Medulla oblongata (tissue), 1 donor: ENCODE results near the gene SNX5.

Experiments
- DNase-seq: peaks from one replicate; pipeline ENCODE4 v3.0.0-alpha.2; 2015; ENCODE audit errors: extremely low spot score

SNX5 gene

DNA sequence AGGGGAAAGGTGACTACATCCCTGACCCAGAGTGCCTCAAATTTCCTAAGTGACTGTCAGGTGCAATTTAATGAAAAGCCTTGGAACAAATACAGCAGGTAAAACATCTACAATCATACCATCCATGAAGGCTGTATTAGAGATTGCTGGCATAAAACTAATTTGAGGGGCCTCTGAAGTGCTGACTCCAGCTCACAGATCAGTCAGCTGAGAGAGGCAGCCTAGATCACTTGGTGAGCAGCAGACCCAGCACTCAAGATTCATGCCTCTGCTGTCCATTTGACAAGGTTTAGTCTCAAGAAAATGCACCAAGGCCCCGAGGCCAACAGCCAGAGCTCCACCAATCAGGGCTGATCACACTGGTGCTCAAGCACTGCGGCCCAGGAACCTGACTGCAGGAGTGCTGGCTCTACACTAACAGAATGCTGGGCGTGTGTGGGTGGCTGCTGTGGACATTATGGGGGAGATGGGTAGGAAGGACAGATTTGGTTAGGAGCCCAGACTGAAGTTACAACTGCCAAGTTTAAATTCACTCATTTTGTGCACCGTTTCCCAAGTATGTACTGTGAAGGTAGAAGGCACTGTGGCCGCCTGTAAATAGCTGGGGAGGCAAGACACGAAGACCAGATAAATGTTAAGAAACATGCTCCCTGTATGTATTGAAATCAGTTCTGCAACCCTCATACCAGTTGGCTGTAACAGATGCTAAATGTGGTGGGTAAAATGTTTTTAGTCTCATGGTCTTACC, 28.2 kb downstream of the SNX5 start:
- DNase-seq: no peak

DNA sequence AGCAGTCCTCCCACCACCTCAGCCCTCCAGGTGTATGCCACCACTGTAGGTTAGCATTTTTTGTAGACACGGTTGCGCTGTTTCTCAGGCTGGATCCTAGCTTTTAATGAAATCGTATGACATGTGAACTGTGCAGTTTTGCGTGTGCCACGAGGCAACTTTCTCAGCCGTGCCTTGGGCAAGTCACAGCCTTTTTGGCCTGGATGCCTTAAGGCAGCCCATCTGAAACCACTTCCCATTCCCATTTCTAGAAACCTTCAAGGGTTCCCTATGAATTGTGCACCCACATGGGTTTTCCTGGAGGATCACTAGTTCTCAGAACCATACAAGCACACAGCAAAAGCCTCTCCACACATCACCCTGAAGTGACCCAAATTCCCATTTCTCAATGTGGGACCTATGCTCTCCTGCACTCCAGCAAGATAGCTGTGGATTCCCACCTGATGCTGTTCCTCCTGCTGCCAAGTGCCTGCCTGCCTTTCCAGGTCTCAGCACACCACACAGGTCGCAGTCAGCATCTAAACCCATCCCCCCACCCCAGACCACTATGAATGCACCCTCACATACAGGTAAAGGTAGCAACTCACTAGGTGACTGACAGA, 28.9 kb downstream of the SNX5 start:
- DNase-seq: no peak

DNA sequence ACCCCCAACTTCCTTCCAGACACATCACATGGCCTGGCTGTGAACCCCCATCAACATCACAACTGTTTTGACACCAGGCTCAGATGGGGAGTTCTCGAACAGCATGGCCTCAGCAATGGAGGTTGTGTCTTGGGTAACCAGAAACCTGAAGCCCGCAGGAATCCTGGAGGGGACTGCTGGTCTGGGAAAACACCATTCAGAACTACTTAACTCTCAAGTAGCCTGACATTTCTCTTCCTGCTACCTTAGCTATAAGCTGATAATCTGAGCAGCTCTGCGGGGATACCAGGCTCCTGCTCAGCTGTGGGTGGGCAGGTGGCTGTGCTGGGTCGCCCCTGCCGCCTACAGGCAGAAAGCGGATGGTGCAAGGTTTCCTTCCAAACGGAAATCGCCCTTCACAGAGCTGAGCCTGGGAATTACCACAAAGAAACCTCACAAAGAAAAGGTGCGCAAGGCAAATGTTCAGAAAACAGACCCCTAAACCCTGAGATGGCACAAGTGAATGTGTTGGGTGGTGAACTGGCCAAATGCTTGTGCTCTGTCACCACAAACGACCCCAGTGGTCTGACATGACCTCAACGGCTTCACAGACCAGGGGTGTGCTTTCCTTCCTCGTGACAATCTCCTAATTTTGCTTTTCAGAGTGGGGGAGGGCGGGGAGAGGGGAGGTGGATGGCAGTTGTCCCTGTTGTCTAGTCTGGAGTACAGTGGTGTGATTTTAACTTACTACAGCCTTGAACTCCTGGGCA, 29.5 kb downstream of the SNX5 start:
- peak; percentile 68 for DNase-seq

DNA sequence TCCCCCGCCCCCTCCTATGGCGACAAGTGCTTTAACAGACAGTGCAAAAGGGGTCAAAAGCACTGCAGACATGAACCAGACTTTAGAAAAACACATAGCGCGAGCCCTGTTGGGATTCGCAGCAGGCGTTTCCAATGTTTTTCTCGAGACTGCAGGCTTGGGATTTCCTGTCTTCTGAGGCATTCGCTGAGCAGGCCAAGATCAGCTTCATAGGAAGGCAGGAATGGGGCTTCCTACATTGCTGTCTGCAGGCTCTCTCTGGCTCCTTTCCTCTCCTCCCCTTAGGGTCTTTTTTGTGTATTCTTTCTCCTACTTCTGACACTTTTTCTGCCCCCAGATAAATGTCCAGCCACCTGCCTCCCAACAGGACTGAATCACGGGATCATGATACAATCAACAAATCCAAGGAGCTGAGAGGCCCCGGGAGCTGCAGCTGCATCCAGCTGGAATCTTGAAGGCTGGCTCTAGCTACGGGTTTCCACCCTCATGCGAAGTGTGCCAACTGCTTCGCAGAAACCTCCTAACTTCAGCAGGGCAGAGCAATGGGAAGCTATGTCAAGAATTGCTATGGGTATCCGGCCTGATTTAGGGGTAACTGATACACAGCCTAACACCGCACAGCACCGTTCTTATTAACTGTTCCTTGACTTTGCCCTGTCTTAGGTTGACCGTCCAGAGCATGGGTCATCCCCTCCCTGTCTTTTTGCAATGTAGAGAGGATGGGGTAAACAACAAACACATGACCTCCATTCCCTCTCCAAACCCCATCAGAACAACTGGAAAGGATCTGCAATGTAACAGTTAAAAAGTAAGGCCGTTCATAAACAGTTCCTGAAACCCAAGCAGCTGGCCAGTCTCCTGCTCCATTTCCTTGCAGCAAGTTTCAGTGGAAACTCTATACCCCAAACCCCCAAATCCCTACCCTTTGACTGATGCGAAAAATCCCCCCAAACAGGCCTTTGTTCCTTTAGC, 31.5 kb downstream of the SNX5 start:
- no peak for DNase-seq

DNA sequence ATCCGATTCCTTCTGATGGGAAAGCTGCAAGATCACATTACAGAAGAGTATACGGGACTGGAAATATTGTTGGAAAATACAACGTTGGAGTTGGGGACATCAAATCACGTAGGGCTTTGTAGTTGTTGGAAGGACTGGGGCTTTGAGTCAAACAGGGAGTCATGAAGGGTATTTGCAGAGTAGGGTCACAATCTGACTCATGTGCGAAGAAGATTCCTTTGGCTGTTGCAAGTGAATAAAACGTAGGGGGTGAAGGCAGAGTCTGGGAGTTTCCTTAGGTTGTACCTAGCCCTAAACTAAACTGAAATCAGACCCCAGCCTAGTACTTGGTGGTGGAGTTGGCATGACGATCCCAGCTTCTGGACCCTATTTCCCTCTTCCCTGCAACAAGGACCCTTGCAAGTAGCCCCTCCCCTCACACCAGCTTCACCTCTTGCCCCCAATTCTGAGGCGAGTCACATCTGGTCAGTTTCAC, 32.3 kb downstream of the SNX5 start:
- no peak for DNase-seq

- no peak for DNase-seq
These were observed 32.8 kb downstream of the SNX5 start for GRCh38 chr20:17935761-17936160.

- DNase-seq: no peak
These were observed 33.4 kb downstream of the SNX5 start for GRCh38 chr20:17935186-17935585.

DNA sequence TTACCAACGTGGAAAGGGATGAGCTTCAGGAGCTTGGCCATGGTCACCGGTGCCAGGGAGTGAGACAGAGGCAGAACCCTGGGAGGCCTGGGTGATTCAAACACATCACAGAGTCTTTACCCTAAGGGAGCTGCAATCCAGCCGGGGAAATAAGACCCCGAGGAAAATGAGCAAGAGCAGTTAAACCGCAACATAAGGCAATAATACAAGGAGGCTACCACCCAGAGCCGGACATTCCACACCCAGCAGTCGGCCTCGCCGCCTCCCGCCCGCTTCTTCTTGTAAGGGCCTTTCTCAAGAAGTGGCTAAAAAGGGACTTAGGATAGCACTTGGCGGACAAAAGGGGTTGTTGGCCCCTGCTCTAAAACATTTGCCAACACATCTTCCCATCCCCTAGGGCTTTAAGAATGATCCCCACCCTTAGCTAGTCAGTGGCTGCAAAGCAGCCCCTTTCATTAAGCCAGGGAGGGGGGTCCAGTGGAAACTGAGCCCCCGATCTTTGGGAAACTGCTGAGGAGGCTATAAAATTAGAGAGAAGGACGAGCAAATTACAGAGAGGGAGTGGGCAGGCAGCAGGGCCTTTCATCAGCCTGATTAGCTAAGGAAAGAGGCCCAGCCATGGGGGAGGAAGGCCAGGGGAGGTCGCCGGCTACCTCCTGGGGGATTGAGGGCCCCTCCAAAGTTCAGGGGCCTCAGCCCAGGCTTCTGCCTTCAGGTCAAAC, 34.3 kb downstream of the SNX5 start:
- DNase-seq: no peak

GRCh38 chr20:17933711-17934110, 34.9 kb downstream of the SNX5 start:
- no peak for DNase-seq

- no peak for DNase-seq
These were observed 35.5 kb downstream of the SNX5 start for GRCh38 chr20:17933121-17933520.

- DNase-seq: peak; percentile 18
These were observed 36.2 kb downstream of the SNX5 start for GRCh38 chr20:17932396-17932795.

DNA sequence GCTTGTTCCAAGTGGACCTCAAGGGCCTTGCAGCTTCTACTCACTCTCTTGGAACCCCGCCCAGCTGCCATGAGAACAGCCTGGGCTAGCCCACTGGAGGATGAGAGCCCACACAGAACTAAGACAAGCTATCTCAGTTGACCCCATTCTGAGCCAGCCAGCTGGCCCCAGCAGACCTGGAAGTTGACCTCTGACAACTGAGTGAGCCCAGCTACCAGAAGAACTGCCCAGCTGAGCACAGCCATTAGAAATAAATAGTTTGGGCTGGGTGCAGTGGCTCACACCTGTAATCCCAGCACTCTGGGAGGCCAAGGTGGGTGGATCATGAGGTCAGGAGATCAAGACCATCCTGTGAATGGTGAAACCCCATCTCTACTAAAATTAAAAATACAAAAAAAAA, 37.1 kb downstream of the SNX5 start:
- DNase-seq: no peak

- DNase-seq: no peak
These were observed 39.8 kb downstream of the SNX5 start for GRCh38 chr20:17928633-17929311.

- DNase-seq: no peak
These were observed 40.4 kb downstream of the SNX5 start for GRCh38 chr20:17928211-17928611.

DNA sequence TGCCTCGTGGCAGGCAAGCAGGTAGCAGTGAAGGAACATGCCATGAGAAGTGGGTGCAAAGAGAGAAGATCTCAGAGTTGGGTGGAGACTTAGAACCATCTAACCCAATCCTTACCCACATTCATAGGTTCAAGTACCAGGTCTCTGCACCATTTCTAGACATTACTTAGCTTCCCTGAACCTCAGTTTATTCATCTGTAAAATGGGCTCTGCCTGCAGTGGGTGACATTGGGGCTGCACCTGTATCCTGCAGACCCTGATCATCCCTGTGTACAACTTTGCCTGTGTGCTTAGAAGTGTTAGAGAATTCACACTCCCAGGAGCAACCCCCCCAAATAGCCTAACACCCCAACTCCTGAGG, 42.7 kb downstream of the SNX5 start:
- no peak for DNase-seq

DNA sequence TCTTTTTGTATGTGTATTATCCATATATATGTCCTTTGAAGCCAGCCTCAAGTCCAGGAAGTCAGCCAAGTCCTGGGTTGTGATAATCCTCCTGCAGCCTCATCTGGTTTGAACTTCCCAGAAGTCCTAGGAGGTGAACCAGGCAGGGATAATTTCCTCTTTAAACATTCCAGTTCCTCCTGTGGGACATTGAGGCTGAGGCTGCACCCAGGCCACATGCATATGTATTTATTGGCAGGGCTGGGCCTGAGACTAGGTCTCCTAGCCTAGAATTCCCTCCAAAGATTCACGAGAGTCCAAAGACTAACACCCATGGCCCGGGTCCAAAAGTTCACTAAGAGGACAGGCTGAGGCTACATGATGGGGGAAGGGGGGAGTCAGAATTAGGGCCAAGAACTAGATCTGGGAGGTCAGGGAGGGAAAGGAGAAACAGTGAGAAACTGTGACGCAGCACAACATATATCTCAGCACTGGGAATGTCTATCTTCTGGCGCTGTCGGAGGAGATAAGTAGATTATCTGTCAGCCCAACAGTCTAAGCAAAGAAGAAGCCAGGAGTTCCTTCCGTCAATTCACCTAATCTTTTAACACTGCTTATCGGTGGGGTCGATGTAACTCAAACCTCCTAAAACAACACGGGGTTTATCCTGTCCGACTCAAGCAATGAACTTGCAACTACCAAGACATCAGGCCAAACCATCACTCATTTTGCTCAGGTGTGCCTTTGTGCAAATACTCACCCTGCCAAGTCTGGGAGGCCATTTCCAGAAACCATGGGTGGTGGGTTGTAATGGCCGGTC, 43.3 kb downstream of the SNX5 start:
- no peak for DNase-seq

DNA sequence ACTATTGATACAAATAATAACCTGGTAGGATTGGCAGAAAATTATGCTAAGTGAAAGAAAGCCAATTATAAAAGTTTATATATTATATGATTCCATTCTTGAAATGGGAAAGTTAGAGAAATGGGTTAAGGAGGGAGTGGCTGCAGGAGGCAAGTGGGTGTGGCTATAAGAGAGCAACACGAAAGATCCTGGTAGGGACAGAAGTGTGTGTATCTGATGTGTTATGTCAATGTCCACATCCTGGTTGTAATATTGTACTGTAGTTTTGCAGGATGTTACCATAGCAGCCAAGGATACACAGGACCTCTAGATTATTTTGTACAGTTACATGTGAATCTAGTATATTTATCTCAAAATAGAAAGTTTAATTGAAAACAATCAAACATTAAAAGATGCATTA, 46.8 kb downstream of the SNX5 start:
- DNase-seq: no peak

DNA sequence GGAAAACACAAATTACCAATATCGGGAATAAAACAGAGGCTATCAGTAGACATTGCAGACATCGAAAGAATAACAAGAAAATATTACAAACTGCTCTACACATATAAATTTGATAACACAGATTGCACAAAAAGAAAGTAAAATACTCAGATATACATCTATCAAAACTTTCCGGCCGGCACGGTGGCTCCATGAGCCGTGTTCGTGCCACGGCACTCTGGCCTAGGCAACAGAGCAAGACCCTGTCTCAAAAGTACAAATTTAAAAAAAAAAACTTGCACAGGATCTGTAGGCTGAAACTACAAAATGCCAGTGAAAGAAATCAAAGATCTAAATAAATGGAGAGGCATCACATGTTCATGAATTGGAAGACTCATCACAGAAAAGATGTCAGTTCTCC, 49.4 kb downstream of the SNX5 start:
- DNase-seq: no peak

DNA sequence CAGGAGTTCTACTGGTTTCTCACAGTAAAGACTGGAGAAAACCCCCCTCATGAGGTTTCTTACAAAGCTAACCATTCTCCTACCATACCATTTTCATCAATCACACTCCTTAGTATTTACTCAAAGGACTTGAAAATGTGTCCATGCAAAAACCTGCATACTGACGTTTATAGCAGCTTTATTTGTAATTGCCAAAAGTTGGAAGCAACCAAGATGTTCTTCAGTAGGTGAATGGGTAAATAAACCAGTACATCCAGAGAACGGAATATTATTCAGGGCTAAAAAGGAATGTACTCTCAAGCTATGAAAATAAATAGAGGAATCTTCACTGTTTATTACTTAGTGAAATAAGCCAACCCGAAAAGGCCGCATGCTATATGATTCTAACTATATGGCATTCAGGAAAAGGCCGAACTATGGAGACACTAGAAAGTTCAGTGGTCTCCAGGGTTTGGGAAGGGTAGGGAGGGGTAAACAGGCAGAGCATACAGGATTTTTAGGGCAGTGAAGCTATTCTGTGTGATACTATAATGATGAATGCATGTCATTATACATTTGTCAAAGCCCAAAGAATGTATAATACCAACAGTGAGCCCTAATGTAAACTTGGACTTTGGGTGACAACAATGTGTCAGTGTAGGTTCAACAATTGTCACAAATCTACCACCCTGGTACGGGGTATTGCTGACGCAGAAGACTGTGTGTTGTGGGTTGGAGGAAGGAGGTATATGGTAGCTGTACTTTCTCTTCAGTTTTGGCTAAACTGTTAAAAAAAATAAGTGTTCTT, 50.6 kb downstream of the SNX5 start:
- DNase-seq: no peak
